Right ventricle myocardium superior (tissue), 1 donor: ENCODE measurements around the gene TBC1D1. TPM values are rescaled to one million over a fixed set of nuclear protein-coding genes. Genes with fewer than 3 reads are reported as not detected.
A peak's percentile ranks its signal among the peaks of the same experiment; 100 is the strongest.

ENCODE experiments used
- ATAC-seq: fragments of 200-7000 bp; cut with Tn5 transposase; one replicate; pipeline ENCODE4 v1.9.1; 2020; ENCODE audit warnings: mild to moderate bottlenecking; ENCODE audit not compliant: poor library complexity
- DNase-seq: peaks from one replicate; pipeline ENCODE4 v3.0.0-alpha.2; 2020
- intact Hi-C: fragments of 100-400 bp; cut with DNase I; formaldehyde crosslinking; loops from one replicate; pipeline ENCODE4 v1.11.2; 2022
- total RNA-seq: library from RNA; stranded (reverse); fragmentation: NEBNext Ultra II Directional; extraction: Animal tissue kit (Norgen Biotek cat#: 25700); gene quantifications from one replicate; pipeline ENCODE4 v1.2.1, GENCODE V29; 2021
- donor health status: DM: no; HTN: yes; CAD: no; lungs with severe emphysema.

Gene TBC1D1
- total RNA-seq, 1 donor from 2014 or later, result 125 TPM

DNA sequence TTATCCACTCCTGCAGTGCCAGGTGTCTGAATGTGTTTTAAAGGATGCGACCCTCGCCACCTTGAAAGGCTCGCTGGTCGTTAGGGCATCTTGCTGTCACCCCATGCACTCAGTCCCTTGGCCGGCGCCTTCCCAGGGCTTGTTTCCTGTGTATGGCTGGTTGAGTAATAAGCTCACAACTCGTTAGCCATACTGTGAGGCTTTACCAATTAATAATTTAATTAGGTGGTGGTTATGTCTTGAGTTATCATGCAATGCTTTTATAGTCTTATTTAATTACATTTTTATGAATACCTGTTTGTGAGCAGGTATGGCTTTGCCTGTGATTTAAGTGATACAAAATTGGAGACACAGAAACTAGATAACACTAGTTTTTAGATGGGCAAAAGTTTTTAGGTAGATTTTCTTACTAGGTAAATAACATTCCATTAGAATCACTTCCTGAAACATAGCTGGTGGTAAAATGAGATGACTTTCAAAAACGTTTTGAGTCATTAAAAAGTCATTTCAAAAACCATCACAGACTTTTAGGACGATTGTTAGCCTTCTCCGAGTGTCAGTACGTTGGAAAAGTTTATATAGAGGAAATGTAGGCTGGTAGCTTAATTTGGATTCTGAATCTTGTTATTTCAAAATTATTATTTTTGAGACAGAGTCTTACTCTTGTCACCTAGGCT lies 87.5 kb downstream of the TBC1D1 start:
- DNase-seq (peak; percentile 66), ATAC-seq (peak; percentile 8)
- intact Hi-C loops, result loop anchor here (5.0 to 10.0 kb wide), 3 partner anchors 49 to 174 kb away; partner anchors contain the start of gene TBC1D1

DNA sequence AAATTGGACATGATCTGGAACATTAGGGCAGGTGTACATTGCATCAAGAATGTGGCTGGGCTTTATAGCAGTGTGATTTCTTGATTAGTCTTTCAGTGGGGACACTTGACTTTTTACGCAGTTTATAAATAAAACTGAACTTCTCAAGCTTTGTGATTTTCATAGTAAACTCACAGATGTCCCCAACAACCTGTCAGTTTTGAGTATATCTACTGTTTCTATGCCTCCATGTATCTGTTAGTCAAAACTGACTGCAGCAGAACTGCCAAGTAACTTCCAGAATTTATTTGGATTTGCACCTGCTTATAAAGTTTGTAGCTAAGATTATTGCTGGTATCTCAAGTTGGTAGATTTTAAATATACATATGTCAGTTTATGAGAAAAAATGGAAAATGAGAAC lies 89.4 kb downstream of the TBC1D1 start:
- intact Hi-C loops, result no loop called here
- no peak for DNase-seq
- no peak for ATAC-seq

DNA sequence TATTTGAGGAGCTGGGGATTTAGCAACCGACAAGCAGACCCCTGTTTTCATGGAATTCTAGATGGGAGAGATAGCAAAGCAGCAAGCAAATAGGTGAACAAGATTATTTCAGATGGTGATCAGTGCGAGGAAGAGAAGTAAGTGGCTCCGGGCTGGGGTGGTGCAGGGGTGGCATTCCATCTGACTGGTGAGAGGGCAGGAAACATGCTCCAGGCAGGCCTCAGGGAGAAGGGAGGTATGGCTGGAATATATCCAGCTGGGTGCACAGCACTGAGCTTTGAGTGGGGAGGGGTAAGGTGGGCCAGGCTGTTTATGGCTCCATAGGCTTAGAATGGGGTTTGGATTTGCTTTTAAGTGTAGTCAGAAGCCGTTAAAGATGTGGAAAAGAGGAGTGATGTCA lies 90.5 kb downstream of the TBC1D1 start:
- DNase-seq, result no peak
- no peak for ATAC-seq
- intact Hi-C loops, result no loop called here

DNA sequence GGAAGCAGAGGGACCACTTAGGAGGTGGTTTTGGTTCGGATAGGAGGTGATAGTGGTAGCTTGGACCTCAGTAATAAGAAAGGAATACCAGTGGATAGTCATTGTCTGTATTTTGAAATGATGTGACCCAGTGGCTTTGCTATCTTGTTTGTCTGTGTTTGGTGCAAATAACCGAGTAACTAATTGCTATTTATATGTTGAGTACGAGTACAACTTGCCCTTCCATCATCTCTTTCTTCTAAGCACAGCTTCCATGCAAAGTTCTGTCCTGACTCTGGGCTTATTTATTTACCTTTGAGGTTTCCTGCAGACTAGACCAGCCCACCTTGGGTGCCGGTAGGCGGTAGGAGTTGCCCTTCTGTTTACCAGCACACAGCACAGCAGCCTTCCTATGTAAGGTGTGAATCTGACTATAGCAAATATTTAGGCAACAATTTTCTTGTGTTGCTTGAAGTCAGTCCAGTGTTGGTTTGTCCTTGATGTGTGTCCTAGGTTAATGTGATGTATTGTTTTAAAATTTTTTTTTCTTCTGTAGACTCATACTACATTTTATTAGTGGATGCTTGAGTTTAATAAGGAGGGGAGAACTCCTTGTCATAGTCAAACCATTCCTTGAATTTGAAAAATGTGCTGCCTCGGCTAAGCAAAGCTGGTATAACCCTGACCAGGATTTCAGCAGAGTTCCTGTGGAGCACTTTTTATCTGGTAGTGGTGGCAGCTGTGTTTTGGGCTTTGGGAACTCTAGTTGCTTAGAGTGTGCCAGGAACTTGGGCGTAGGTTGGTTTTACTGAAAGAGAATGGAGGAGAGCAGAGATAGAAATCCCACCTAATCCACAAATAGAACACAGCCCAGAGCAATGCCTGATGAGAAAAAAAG lies 91.2 kb downstream of the TBC1D1 start:
- ATAC-seq (peak; percentile 36), DNase-seq (no peak)
- intact Hi-C loops, result no loop called here

DNA sequence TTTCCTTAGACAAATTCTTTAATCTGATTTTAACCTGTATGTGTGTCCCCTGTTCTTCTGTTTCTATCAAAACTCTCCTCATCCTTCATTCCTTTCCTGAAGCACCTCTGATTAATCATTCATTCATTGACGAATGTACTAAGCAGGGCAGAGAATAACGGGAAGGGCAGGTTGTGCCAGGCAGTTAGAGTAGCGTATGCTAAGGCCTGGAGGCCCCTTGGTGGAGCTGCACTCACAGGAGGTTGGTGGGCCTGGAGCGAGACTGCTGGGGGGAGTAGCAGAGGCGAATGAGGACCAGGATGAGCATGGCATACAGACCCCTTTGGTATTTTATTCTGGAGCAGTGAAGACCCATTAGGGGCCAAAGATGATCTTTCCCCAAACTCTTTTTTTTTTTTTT lies 91.9 kb downstream of the TBC1D1 start:
- intact Hi-C loops, result no loop called here
- no peak for ATAC-seq
- DNase-seq, result no peak

DNA sequence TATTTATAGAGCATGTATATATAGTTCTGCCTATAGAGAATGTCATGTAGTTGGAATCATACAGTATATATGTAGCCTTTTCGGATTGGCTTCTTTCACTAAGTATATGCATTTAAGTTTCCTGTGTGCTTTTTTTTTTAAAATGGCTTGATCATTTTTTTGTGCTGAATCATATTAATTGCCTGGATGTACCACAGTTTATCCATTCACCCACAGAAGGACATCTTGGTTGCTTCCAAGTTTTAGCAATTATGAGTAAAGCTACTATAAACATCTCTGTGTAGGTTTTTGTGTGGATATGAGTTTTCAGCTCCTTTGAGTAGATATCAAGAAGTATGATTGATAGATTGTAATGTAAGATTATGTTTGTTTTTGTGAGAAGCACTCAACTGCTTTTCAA lies 93.1 kb downstream of the TBC1D1 start:
- intact Hi-C loops, result no loop called here
- ATAC-seq (no peak), DNase-seq (no peak)

DNA sequence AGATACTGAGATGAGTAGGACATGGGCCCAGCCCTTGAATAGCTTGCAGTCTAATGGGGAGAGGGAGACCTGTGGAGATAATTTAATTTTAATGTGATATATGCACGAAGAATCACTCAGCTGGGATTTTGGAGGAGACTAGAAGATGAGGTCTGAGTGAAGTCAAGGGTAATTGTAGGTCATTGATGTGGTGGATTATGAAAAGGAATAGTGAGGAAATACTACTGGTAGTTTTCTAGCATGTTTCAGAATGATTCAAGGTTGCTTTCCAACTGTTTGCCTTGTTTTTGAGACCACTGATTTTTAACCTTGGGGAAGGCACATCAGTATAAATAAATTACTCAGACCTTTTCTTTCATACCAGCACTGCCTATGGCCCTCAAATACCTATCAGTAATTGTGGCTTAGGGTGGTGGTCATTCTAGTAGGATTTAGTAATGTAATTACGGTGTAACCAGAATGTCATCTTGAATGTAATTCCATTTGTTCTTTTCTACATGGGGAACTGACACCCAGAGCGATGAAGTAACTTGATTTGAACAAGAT lies 94.9 kb downstream of the TBC1D1 start:
- ATAC-seq, result no peak
- no peak for DNase-seq
- intact Hi-C loops, result no loop called here

DNA sequence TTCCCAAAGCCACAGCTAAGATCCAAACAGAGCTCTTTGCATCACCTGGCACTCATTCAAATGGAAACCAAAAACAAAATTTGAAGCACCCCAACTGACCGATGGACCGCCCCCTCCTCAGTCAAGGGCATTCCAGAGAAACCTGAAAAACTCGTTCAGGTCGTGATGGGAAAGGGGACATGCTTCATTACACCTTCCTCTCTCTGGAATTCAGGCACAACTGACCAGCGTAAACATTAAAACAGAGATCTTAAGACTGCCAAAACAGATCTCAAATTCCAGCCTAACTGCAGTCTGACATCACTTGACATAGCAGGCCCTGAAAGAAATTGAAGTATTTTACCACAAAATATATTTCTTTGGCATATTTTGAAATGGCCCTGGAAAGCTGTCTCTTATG lies 97.8 kb downstream of the TBC1D1 start:
- no peak for DNase-seq
- ATAC-seq, result no peak
- intact Hi-C loops, result no loop called here

DNA sequence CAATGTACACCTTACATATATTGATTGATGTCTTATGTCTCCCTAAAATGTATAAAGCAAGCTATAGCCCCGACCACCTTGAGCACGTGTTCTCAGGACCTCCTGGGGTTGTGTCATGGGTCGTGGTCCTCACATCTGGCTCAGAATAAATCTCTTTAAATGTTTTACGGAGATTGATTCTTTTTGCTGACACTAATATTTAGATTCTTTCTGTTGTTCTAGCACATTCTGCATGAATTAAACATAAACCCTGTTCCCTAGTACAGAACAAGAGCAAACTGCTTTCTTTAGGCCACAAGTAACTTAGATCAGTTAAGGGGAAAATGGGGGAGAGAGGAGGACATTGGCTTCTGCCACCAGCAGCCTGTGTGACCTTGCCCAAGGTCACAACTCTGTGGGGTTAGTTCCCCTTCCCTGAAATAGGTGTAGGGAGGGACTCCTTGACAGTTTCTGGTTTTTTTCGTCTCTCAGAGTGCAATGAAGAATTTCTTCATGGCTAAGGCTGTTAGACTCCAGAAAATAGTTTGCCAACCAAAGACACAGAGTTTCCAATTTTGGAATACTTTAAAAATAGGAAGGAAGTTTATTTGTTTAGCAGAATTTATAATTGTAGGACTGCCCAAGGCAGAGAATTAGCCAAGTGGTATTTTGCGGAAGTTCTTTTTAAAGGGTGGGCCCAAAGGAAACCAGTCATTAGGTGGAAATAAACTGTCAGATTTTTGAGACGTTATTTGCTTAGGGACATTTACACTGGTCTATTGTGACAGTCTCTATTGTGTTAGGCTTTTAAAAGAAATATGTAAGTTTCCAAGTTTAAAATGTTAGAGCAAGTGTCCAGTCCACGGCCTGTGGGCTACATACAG lies 98.7 kb downstream of the TBC1D1 start:
- ATAC-seq (peak; percentile 45), DNase-seq (no peak)
- intact Hi-C loops, result no loop called here

DNA sequence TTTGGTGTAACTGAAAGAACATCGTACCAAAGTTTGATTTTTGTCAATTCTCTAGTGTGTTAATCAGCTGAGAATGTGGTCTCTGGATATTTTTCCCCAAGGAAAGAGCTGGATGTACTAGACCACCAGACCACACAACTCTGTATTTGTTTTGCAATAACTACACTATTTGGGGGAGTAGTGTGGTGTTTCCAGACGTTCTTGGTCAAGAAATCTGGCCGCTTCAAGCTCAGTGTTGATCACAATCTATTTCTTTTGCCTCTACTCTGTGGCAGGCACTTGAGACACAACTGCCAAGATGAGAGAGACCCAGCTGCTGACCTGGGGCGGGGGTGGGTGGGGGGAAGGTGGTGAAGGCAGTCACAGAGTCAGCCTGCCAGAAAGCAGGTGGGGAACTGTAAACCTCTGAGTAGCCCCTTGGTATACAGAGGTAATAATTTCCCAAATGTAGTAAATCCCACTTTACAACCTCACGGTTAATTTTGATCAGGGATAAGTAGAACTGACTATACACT lies 99.9 kb downstream of the TBC1D1 start:
- ATAC-seq (no peak), DNase-seq (no peak)
- intact Hi-C loops, result no loop called here

DNA sequence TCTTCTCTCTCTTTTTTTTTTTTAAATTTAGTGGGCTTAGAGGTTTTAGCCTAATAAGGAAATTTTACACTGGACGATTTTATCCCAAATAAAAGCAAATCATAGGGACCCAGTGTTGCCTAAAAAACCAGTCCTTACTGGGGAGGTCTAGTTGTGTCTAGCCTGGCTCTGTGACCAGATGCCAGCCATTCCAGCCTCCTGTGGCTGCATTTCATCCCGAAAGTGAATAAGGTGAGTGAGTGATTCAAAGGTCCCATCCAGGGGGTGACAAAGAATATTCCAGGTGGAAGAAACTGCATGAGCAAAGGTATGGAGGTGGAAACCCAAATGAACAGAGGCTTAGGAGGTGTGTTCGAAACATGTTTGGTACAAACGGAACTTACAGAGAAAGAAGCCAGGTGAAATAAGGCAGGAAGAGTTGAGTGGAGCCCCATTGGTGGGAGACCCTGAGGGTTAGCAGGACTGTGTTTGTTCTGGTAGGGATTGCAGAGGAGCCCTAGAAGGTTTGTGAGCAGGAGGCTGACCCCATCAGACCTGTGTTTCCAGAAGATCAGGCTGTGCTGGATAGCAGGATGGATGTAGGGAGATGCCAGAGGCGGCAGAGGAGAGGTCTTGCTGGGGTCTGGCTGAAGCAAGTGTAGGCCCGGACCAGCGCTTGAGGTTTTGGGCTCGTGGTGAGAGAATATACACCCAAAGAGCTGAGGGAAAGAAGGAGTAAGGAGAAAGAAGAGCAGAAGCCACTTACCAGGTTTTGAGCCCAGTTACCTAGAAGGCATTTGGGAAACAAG lies 100.9 kb downstream of the TBC1D1 start:
- DNase-seq, result no peak
- intact Hi-C loops, result no loop called here
- no peak for ATAC-seq

DNA sequence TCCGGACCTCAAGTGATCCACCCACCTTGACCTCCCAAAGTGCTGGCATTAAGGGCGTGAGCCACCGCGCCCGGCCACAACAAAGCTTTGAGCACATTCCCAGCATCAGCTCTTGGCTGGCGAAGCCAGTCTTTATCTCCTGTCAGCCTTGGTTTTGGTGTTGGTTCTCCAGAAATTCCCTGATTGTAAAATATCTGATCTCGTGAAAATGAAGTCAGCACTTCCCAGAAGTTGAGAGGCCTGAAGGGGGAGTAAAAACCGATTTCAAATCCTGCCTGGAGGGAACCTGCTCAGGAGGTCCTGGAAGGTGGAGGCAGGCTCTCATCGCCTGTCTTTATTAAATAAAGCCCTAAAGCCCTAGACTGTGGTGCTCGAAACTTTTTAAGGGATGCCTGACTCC lies 102.9 kb downstream of the TBC1D1 start:
- ATAC-seq, result no peak
- intact Hi-C loops, result no loop called here
- DNase-seq, result no peak

DNA sequence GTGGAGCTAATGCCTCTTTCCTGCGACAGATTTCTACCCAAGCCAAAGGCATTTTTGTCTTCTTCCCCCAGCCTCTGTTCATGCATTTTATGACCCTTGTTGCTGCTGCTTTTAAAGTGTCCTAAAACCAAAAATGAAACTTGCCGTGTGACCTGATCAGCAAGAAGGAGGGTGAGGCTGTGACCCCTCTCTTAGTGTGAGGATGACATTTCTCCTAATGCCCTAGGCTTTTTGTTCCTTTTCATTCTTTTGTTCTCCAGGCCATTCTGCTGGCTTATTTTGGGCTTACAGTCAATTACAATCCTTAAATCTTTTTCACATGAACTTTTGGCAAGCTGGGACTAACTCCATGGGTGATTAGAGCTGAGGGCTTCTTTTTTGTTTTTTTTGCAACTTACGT lies 103.7 kb downstream of the TBC1D1 start:
- intact Hi-C loops, result no loop called here

DNA sequence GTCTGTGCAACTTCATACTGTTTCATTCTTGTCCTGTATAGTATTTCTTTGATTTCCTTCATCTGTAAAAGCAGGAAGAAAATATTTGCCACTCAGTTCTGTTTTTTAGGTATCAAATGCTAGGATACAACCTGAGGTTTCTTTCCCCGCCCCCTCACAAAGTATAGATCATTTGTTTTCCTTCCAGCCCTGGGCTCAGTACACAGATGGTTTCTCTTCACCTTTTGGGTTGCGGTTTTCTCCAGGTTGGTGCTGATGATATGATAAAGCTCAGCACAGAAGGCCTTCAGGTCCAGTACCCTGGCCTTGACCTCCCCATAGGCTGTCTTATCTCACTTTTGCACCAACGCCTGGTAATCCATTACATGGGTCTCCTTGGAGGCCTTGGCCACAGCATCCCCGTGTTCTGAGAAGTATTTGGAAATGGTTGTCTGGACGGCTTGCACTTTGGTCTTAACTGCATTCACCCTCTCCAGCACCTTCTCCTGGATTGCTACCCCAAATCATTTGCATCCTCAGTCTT lies 104.5 kb downstream of the TBC1D1 start:
- ATAC-seq (no peak), DNase-seq (no peak)
- intact Hi-C loops, result no loop called here

More for the DNA sequence above, 103.7 kb downstream of the TBC1D1 start:
- DNase-seq, result no peak
- ATAC-seq, result no peak

DNA sequence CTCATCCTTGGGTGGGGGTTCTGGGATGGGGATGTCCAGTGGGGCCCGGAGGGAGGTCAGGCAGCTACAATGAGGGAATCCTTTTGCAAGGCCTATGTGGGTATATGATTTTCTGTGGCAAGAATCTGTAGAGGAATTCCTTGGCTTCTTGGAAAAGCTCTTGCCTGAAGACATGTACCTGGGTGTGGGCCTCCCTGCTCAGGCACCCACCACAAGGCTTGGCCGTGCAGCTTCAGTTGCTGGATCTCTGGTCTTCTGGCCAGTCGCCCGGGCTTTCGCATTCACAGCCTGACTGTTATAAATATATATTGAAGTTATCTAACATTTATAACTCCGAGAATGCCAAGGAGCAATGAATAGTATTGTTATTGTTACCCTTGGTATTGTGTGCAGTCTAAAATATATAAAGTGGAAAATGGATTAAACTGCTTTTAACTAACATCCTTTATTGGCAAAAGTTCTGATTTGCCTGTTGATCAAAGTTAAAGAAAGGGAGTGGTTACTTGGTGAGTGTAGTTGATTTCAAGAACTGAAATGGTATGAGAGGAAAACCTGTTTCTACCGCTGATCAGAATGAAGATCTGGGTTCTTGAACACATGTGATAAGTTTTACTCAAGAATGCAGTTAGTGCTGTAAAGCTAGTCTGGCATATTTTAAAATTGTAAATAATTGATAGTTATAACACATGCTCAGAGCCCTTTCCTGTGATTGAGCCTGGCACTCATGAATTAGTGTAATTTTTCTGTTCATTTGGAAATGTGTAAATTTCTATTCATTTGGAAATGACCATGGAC lies 105.3 kb downstream of the TBC1D1 start:
- intact Hi-C loops, result no loop called here
- ATAC-seq (peak; percentile 72), DNase-seq (peak; percentile 71)

DNA sequence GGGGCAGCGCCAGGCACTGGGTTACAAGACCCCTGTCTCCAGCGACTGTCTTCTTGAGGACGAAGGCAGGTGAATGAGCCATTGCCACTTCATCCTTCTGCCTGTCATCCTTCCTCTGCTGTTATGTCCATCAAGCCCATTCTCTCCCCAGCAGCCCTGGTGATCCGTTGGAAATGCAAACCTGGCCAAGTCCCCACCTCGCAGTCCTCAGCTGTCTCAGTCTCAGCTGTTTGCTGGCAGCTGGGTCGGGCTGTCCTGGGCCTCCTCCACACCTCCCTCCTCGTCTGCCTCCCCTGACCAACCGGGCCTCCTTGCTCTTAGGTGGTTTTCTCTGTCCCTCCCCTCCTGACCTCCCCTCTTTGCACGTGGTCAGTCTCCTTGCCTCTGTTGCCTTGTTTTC lies 107.3 kb downstream of the TBC1D1 start:
- ATAC-seq (no peak), DNase-seq (no peak)
- intact Hi-C loops, result no loop called here
